Prostate gland (tissue), 2 donors: ENCODE measurements around the gene CARMIL1.

Experiments used
- CTCF ChIP-seq, 4 experiments: fragments of 200-600 bp in 2 of 4; fragments of 450-650 bp in 2 of 4; sonication (generic) in 2 of 4; IDR thresholded peaks; 1 replicate in 3 of 4; 2 replicates in 1 of 4; pipeline ENCODE4 v1.5.1; 2016 to 2019; ENCODE audit warnings: antibody characterized with exemption in 4 of 4, mild to moderate bottlenecking in 2 of 4, moderate library complexity in 2 of 4
- POLR2A ChIP-seq: fragments of 450-650 bp; IDR thresholded peaks from one replicate; pipeline ENCODE4 v1.6.1; 2016; ENCODE audit warnings: antibody characterized with exemption, mild to moderate bottlenecking
- POLR2AphosphoS5 ChIP-seq: sonication (generic); formaldehyde crosslinking; IDR thresholded peaks from one replicate; pipeline ENCODE4 v1.6.1; 2017; ENCODE audit warnings: antibody characterized with exemption

GRCh38 chr6:25363427-25363826, 84.3 kb downstream of the CARMIL1 start:
- TF ChIP-seq CTCF (IDR thresholded peaks at IDR 0.05) (no peak), POLR2AphosphoS5 (no peak), POLR2A (no peak)
